ENCODE measurements around the gene ZNF618. TPM values are rescaled to one million over a fixed set of nuclear protein-coding genes. Genes with fewer than 3 reads are reported as not detected.

Gene ZNF618
- total RNA-seq, 1 experiment from 2014 or later, result 1.8 TPM

DNA sequence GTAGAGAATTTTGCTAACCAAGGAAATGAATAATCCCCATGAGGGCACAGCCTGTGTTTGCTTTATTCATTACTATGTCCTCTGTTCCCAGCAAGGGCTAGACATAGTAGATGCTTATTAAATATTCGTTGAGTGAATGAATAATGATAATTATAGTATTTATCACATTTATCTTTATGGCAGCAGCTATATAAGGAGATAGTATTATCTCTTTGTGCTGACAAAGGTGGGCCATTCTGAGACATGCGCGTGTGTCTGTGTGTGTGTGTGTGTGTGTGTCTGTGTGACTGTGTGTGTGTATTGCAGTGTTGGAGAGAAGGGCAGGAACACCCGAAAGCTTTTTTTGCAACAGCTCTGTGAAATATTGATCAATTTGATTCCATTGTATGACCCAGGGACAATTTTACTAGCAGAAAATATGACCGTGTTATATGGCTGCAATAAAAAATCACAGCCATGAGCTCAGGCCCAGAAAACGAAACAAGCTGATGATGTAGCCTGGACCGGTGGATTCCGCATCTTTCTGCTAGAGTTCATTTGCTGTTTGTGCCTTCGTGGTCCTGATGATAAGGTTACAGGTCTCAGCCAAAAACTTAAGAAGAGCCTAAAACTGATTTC is 39.8 kb downstream of the ZNF618 start:
- intact Hi-C loops (cut with micrococcal nuclease; ENCODE audit: unreplicated experiment) (no loop called here), in situ Hi-C loops (cut with HindIII; ENCODE audit: low pct_unique_long_range_greater_than_20kb, low sequenced_read_pairs) (no loop called here)
- ChIA-PET CTCF (no interaction called here), POLR2A (no interaction called here)
- Histone ChIP-seq H3K36me3 (ENCODE audit: control insufficient read depth, insufficient read depth, low read length) (no peaks in the 10 kb centered on the region), H3K27me3 (ENCODE audit: control insufficient read depth, insufficient read depth, low read length) (no peaks in the 10 kb centered on the region), H3K4me3 (ENCODE audit: low read depth in 2 of 2, low read length in 2 of 2) (no peak overlapping the region), H3K9me3 (ENCODE audit: control insufficient read depth, insufficient read depth, low read depth, low read length) (no peaks in the 10 kb centered on the region), H3K27ac (ENCODE audit: low read length) (no peak overlapping the region), H3K4me1 (ENCODE audit: control insufficient read depth, insufficient read depth, low read length) (no peaks in the 10 kb centered on the region)
- ATAC-seq (no peak), DNase-seq (ENCODE audit: low read depth, low spot score) (no peak)
- no TSS peak for BruUV-seq (replicated peaks)
- TF ChIP-seq, protein P1, sequence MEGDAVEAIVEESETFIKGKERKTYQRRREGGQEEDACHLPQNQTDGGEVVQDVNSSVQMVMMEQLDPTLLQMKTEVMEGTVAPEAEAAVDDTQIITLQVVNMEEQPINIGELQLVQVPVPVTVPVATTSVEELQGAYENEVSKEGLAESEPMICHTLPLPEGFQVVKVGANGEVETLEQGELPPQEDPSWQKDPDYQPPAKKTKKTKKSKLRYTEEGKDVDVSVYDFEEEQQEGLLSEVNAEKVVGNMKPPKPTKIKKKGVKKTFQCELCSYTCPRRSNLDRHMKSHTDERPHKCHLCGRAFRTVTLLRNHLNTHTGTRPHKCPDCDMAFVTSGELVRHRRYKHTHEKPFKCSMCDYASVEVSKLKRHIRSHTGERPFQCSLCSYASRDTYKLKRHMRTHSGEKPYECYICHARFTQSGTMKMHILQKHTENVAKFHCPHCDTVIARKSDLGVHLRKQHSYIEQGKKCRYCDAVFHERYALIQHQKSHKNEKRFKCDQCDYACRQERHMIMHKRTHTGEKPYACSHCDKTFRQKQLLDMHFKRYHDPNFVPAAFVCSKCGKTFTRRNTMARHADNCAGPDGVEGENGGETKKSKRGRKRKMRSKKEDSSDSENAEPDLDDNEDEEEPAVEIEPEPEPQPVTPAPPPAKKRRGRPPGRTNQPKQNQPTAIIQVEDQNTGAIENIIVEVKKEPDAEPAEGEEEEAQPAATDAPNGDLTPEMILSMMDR (IDR thresholded peaks at IDR 0.05), result no peak
- TF ChIP-seq SIN3A (IDR thresholded peaks at IDR 0.05; ENCODE audit: borderline replicate concordance, insufficient read depth, low read depth, low read length), result no peak
- no peak for TF ChIP-seq REST (IDR thresholded peaks at IDR 0.05; ENCODE audit: insufficient read depth in 1 of 2, low read depth in 2 of 2, low read length in 1 of 2)
- no peak for TF ChIP-seq TCF7L2 (IDR thresholded peaks at IDR 0.05; ENCODE audit: low read depth, low read length)
- no peak for TF ChIP-seq POLR2AphosphoS5 (IDR thresholded peaks at IDR 0.05; ENCODE audit: low read depth, low read length)

GRCh38 chr9:113916931-113917330 is 40.8 kb downstream of the ZNF618 start:
- BruUV-seq (replicated peaks), result no TSS peak
- Histone ChIP-seq H3K4me3 (ENCODE audit: low read depth in 2 of 2, low read length in 2 of 2) (no peak overlapping the region), H3K4me1 (ENCODE audit: control insufficient read depth, insufficient read depth, low read length) (no peaks in the 10 kb centered on the region), H3K9me3 (ENCODE audit: control insufficient read depth, insufficient read depth, low read depth, low read length) (no peaks in the 10 kb centered on the region), H3K27me3 (ENCODE audit: control insufficient read depth, insufficient read depth, low read length) (no peaks in the 10 kb centered on the region), H3K27ac (ENCODE audit: low read length) (no peak overlapping the region), H3K36me3 (ENCODE audit: control insufficient read depth, insufficient read depth, low read length) (no peaks in the 10 kb centered on the region)
- ChIA-PET POLR2A (no interaction called here), CTCF (no interaction called here)
- intact Hi-C loops (cut with micrococcal nuclease; ENCODE audit: unreplicated experiment) (no loop called here), in situ Hi-C loops (cut with HindIII; ENCODE audit: low pct_unique_long_range_greater_than_20kb, low sequenced_read_pairs) (no loop called here)
- no peak for TF ChIP-seq REST (IDR thresholded peaks at IDR 0.05; ENCODE audit: insufficient read depth in 1 of 2, low read depth in 2 of 2, low read length in 1 of 2)
- no peak for TF ChIP-seq POLR2AphosphoS5 (IDR thresholded peaks at IDR 0.05; ENCODE audit: low read depth, low read length)
- TF ChIP-seq TCF7L2 (IDR thresholded peaks at IDR 0.05; ENCODE audit: low read depth, low read length), result no peak
- no peak for TF ChIP-seq SIN3A (IDR thresholded peaks at IDR 0.05; ENCODE audit: borderline replicate concordance, insufficient read depth, low read depth, low read length)
- TF ChIP-seq, protein P1 (IDR thresholded peaks at IDR 0.05), result no peak
- ATAC-seq (no peak), DNase-seq (ENCODE audit: low read depth, low spot score) (no peak)

All from Panc1 (cell line).